GM10248 (cell line): ENCODE measurements around the gene AKAP13.

ENCODE experiments used
- CTCF ChIA-PET: fragments of 300-600 bp; sonication (Branson Sonifier 250); formaldehyde crosslinking; extraction: SDS; loops from one replicate; lab custom pipeline; 2021; ENCODE audit warnings: antibody characterized with exemption; lab: Yijun Ruan, JAX
- POLR2A ChIA-PET: fragments of 350-650 bp; sonication (Branson Sonifier 250); formaldehyde crosslinking; extraction: SDS; loops from one replicate; lab custom pipeline; 2020; ENCODE audit warnings: antibody characterized with exemption; lab: Yijun Ruan, JAX
- DNase-seq: peaks from one replicate; pipeline ENCODE4 v3.0.0; 2012; ENCODE audit errors: extremely low spot score
- TF ChIP-seq, protein P1 (sequence below): IDR thresholded peaks from 2 replicates; pipeline ENCODE4 v1.5.1; 2012; ENCODE audit warnings: mild to moderate bottlenecking, low read depth; ENCODE audit errors: extremely low read depth, missing control alignments, control extremely low read depth

Gene AKAP13

DNA sequence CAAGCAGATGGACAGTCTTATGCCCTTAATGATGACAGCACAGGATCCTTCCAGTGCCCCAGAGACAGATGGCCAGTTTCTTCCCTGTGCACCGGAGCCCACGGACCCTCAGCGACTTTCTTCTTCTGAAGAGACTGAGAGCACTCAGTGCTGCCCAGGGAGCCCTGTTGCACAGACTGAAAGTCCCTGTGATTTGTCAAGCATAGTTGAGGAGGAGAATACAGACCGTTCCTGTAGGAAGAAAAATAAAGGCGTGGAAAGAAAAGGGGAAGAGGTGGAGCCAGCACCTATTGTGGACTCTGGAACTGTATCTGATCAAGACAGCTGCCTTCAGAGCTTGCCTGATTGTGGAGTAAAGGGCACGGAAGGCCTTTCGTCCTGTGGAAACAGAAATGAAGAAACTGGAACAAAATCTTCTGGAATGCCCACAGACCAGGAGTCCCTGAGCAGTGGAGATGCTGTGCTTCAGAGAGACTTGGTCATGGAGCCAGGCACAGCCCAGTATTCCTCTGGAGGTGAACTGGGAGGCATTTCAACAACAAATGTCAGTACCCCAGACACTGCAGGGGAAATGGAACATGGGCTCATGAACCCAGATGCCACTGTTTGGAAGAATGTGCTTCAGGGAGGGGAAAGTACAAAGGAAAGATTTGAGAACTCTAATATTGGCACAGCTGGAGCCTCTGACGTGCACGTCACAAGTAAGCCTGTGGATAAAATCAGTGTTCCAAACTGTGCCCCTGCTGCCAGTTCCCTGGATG lies 198.7 kb downstream of the AKAP13 start:
- POLR2A ChIA-PET = no interaction called here
- CTCF ChIA-PET = interaction anchor here (1.1 to 1.8 kb wide), 2 partner anchors 11 to 22 kb away, joined by 3 to 4 read pairs; no protein-coding TSS in a partner anchor
- DNase-seq = no peak
- TF ChIP-seq, protein P1, sequence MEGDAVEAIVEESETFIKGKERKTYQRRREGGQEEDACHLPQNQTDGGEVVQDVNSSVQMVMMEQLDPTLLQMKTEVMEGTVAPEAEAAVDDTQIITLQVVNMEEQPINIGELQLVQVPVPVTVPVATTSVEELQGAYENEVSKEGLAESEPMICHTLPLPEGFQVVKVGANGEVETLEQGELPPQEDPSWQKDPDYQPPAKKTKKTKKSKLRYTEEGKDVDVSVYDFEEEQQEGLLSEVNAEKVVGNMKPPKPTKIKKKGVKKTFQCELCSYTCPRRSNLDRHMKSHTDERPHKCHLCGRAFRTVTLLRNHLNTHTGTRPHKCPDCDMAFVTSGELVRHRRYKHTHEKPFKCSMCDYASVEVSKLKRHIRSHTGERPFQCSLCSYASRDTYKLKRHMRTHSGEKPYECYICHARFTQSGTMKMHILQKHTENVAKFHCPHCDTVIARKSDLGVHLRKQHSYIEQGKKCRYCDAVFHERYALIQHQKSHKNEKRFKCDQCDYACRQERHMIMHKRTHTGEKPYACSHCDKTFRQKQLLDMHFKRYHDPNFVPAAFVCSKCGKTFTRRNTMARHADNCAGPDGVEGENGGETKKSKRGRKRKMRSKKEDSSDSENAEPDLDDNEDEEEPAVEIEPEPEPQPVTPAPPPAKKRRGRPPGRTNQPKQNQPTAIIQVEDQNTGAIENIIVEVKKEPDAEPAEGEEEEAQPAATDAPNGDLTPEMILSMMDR = no peak

DNA sequence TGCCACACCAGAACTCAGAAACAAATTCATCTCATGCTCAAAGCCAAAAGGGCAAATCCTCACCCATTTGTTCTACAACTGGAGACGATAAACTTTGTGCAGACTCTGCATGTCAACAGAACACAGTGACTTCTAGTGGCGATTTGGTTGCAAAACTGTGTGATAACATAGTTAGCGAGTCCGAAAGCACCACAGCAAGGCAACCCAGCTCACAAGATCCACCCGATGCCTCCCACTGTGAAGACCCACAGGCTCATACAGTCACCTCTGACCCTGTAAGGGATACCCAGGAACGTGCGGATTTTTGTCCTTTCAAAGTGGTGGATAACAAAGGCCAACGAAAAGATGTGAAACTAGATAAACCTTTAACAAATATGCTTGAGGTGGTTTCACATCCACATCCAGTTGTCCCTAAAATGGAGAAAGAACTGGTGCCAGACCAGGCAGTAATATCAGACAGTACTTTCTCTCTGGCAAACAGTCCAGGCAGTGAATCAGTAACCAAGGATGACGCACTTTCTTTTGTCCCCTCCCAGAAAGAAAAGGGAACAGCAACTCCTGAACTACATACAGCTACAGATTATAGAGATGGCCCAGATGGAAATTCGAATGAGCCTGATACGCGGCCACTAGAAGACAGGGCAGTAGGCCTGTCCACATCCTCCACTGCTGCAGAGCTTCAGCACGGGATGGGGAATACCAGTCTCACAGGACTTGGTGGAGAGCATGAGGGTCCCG lies 199.7 kb downstream of the AKAP13 start:
- CTCF ChIA-PET = interaction anchor here (0.8 to 1.3 kb wide), 5 partner anchors 7 to 94 kb away, joined by 3 to 4 read pairs (median 3); no protein-coding TSS in a partner anchor
- POLR2A ChIA-PET = no interaction called here
- TF ChIP-seq, protein P1 = peak; percentile 7
- peak; percentile 44 for DNase-seq

DNA sequence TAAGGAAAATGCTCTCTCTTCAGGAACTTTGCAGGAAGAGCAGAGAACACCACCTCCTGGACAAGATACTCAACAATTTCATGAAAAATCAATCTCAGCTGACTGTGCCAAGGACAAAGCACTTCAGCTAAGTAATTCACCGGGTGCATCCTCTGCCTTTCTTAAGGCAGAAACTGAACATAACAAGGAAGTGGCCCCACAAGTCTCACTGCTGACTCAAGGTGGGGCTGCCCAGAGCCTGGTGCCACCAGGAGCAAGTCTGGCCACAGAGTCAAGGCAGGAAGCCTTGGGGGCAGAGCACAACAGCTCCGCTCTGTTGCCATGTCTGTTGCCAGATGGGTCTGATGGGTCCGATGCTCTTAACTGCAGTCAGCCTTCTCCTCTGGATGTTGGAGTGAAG lies 200.5 kb downstream of the AKAP13 start:
- DNase-seq = no peak
- ChIA-PET CTCF (interaction anchor here (0.8 to 1.9 kb wide), 6 partner anchors 8 to 103 kb away, joined by 3 to 5 read pairs (median 4); no protein-coding TSS in a partner anchor), POLR2A (no interaction called here)
- TF ChIP-seq, protein P1 = no peak

DNA sequence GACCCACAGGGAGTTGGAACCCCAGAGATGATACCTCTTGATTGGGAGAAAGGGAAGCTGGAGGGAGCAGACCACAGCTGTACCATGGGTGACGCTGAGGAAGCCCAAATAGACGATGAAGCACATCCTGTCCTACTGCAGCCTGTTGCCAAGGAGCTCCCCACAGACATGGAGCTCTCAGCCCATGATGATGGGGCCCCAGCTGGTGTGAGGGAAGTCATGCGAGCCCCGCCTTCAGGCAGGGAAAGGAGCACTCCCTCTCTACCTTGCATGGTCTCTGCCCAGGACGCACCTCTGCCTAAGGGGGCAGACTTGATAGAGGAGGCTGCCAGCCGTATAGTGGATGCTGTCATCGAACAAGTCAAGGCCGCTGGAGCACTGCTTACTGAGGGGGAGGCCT lies 201.1 kb downstream of the AKAP13 start:
- TF ChIP-seq, protein P1 = no peak
- CTCF ChIA-PET = interaction anchor here (0.9 to 1.9 kb wide), 4 partner anchors 24 to 104 kb away, joined by 3 to 5 read pairs (median 3); no protein-coding TSS in a partner anchor
- POLR2A ChIA-PET = no interaction called here
- DNase-seq = no peak

DNA sequence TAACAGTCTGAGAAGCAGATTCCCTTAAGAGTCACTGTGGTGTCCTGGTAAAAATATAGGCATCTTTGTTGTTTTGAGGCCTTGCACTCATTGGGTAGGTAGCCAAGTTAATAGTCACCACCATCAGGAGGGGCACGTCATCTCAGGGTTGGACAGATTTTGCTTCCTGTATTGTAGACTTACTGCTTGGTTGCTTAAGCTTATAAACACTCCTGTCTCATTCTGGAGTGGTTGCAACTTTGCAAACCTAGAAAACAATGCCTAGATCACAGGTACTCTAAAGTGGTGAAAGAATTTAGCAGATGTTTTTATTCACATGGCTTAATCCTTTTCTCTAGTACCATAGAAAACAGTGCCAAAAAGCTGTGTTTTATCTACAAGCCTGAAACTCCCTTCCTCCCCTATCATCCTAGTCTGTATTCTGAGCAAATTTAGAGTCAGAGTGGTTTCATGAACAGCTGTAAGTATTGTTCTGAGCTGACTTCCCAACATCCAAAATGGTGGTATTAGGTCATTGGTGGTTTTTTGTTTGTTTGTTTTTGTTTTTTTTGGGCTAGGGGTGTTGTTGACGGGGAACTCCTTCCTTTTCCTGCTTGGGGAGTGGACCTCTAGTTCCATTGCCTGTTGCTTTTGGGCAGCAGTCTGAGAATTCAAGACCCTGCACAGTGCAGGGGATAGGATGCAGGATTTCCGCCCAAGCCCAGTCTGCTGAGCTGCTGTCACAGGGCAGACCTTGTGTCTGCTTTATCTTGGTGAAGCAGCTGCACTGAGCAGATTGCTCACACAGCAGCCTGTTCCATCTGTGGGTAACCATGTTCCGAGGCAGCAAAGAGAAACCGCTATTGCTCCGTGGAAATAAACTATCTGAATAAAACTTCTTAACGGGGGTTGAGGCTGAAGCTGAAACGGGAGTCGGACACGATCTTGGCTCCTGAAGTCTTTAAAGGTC lies 202.0 kb downstream of the AKAP13 start:
- peak; percentile 44 for DNase-seq
- ChIA-PET POLR2A (interaction anchor here (0.7 to 1.3 kb wide), 3 partner anchors 110 to 866 kb away, joined by 3 to 4 read pairs (median 4); partner anchors contain the start of gene SEC11A), CTCF (interaction anchor here (1.2 to 1.9 kb wide), 4 partner anchors 27 to 286 kb away, joined by 3 to 7 read pairs (median 4); no protein-coding TSS in a partner anchor)
- TF ChIP-seq, protein P1 = no peak
